ENCODE results near the gene CEP170B. TPM values are rescaled to one million over a fixed set of nuclear protein-coding genes. Genes with fewer than 3 reads are reported as not detected.

CEP170B gene
- total and polyA plus RNA-seq, 2 of the 13 experiments (the other 11 are each of a cell fraction or from before 2014, with no cell fraction given): 4.3 to 8.8 TPM

DNA sequence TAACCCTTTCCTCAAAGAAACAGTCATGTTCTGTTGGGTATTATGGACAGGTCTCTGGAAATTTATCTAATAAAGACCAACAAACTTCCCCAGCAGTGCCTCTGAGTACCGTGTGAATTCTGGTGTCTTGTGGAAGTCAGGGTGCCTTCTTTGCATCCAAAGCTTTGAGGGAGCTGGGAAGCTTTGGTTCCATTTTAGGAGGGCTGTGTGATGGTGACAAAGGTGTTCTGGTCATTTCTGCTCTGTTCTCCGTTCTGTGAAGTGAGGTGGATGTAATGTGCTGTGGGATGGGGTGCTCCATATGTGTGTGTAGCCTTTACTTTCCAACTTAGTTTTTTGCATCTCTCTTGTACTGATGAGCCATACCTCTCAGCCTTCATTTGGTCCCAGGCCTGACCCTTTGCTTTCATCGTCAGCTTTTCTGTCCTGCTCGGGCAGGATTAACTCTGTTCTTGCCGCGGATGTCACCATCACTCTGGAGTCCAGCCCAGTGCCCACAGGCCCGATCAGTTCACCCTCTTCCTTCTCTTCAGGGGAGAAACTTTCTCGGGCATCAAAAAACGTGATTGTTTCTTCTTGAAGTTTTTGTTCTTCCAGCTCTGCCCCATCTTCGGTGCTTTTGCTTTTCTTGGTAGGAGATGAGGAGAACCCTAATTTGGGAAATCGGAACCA is 72.8 kb downstream of the CEP170B start:
- Histone ChIP-seq H3K36me3 (replicated peaks in 1 of 2; ENCODE audit: control insufficient read depth in 1 of 2, insufficient read depth in 2 of 2, low read length in 2 of 2) (no peaks in the 10 kb centered on the region), H3K4me3 (replicated peaks in 1 of 3; ENCODE audit: insufficient read depth in 1 of 3, low read depth in 2 of 3, low read length in 3 of 3) (no peak overlapping the region), H3K4me2 (ENCODE audit: low read depth, low read length) (no peak overlapping the region), H3K4me1 (ENCODE audit: insufficient read depth, low read length) (no peaks in the 10 kb centered on the region; the same call in 1 of the 2 replicates), H3K27ac (ENCODE audit: extremely low read length, insufficient read depth, low read length) (no peak overlapping the region), H3K9ac (ENCODE audit: insufficient read depth, low read depth, low read length) (no peak overlapping the region), H2AFZ (ENCODE audit: low read length) (no peak overlapping the region), H3K79me2 (ENCODE audit: insufficient read depth, low read length) (no peaks in the 10 kb centered on the region), H4K20me1 (ENCODE audit: insufficient read depth, low read length) (no peaks in the 10 kb centered on the region), H3K27me3 (ENCODE audit: control insufficient read depth in 1 of 2, insufficient read depth in 2 of 2, low read length in 2 of 2) (peaks cover 8 to 89% of the 10 kb centered on the region in 2 experiments), H3K9me3 (ENCODE audit: low read length) (no peaks in the 10 kb centered on the region)
- DNase-seq (ENCODE audit: low spot score) (no peak), ATAC-seq (no peak), FAIRE-seq (no peak)
- 3% methylated on average over 11 of the region's 11 CpGs for WGBS (ENCODE audit: low lambda C conversion rate)
- no peak for TF ChIP-seq CHD4 (IDR thresholded peaks at IDR 0.05; ENCODE audit: borderline replicate concordance, low read length)
- no peak for TF ChIP-seq ZBTB8A (CRISPR knock-in tag; IDR thresholded peaks at IDR 0.05; ENCODE audit: borderline replicate concordance, low read depth)
- intact Hi-C loops (cut with micrococcal nuclease; ENCODE audit: unreplicated experiment): no loop called here
- CTCF ChIA-PET (ENCODE audit: low intra/inter-chr PET ratio, low total read pairs): no interaction called here
- in situ Hi-C loops (cut with HindIII; ENCODE audit: extremely low pct_ligation_motif_present, low pct_unique_long_range_greater_than_20kb): no loop called here
- BruUV-seq (replicated peaks): no TSS peak
- POLR2A ChIA-PET: no interaction called here

DNA sequence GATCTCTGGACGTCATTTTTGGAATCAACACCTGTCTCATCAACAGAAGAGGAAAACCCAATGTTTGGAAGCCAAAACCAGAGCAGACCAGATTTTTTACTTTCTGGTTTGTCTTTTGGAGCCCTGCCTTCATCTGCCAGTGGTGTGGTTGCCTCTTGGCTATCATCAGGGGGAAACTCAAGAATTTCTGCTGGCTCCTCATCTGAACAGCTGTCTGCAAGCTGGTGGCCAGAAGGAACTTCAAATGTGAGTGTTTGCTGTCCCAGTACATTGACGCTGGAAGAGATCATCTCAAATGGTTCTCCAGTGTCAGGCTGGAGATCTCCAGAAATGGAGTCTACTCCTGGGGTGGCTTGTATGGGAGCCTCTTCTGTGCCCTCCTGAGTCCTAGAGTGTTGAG is 73.4 kb downstream of the CEP170B start:
- in situ Hi-C loops (cut with HindIII; ENCODE audit: extremely low pct_ligation_motif_present, low pct_unique_long_range_greater_than_20kb): no loop called here
- TF ChIP-seq ELF4 (CRISPR knock-in tag; IDR thresholded peaks at IDR 0.05; ENCODE audit: borderline replicate concordance): no peak
- TF ChIP-seq, protein P1, sequence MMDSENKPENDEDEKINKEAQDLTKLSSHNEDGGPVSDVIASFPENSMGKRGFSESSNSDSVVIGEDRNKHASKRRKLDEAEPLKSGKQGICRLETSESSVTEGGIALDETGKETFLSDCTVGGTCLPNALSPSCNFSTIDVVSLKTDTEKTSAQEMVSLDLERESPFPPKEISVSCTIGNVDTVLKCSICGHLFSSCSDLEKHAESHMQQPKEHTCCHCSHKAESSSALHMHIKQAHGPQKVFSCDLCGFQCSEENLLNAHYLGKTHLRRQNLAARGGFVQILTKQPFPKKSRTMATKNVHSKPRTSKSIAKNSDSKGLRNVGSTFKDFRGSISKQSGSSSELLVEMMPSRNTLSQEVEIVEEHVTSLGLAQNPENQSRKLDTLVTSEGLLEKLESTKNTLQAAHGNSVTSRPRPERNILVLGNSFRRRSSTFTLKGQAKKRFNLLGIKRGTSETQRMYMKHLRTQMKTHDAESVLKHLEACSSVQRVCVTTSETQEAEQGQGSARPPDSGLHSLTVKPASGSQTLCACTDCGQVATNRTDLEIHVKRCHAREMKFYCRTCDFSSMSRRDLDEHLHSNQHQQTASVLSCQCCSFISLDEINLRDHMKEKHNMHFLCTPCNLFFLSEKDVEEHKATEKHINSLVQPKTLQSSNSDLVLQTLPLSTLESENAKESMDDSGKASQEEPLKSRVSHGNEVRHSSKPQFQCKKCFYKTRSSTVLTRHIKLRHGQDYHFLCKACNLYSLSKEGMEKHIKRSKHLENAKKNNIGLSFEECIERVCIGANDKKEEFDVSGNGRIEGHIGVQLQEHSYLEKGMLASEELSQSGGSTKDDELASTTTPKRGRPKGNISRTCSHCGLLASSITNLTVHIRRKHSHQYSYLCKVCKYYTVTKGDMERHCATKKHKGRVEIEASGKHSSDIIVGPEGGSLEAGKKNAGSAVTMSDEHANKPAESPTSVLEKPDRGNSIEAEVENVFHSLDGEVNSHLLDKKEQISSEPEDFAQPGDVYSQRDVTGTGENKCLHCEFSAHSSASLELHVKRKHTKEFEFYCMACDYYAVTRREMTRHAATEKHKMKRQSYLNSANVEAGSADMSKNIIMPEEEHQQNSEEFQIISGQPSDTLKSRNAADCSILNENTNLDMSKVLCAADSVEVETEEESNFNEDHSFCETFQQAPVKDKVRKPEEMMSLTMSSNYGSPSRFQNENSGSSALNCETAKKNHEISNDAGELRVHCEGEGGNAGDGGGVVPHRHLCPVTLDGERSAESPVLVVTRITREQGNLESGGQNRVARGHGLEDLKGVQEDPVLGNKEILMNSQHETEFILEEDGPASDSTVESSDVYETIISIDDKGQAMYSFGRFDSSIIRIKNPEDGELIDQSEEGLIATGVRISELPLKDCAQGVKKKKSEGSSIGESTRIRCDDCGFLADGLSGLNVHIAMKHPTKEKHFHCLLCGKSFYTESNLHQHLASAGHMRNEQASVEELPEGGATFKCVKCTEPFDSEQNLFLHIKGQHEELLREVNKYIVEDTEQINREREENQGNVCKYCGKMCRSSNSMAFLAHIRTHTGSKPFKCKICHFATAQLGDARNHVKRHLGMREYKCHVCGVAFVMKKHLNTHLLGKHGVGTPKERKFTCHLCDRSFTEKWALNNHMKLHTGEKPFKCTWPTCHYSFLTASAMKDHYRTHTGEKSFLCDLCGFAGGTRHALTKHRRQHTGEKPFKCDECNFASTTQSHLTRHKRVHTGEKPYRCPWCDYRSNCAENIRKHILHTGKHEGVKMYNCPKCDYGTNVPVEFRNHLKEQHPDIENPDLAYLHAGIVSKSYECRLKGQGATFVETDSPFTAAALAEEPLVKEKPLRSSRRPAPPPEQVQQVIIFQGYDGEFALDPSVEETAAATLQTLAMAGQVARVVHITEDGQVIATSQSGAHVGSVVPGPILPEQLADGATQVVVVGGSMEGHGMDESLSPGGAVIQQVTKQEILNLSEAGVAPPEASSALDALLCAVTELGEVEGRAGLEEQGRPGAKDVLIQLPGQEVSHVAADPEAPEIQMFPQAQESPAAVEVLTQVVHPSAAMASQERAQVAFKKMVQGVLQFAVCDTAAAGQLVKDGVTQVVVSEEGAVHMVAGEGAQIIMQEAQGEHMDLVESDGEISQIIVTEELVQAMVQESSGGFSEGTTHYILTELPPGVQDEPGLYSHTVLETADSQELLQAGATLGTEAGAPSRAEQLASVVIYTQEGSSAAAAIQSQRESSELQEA (CRISPR knock-in tag; IDR thresholded peaks at IDR 0.05; ENCODE audit: not compliant biosample characterization): no peak
- no peak for TF ChIP-seq HMG20A (CRISPR knock-in tag; IDR thresholded peaks at IDR 0.05; ENCODE audit: borderline replicate concordance)
- no peak for TF ChIP-seq WIZ (CRISPR knock-in tag; IDR thresholded peaks at IDR 0.05)
- TF ChIP-seq KMT2B (CRISPR knock-in tag; IDR thresholded peaks at IDR 0.05): no peak
- no peak for TF ChIP-seq NR2F1 (CRISPR knock-in tag; IDR thresholded peaks at IDR 0.05)

More for the DNA sequence above, 73.4 kb downstream of the CEP170B start:
- Histone ChIP-seq H3K9ac (ENCODE audit: insufficient read depth, low read depth, low read length) (no peak overlapping the region), H3K4me1 (ENCODE audit: insufficient read depth, low read length) (no peaks in the 10 kb centered on the region), H3K36me3 (replicated peaks in 1 of 2; ENCODE audit: control insufficient read depth in 1 of 2, insufficient read depth in 2 of 2, low read length in 2 of 2) (no peaks in the 10 kb centered on the region), H3K4me2 (ENCODE audit: low read depth, low read length) (no peak overlapping the region), H3K79me2 (ENCODE audit: insufficient read depth, low read length) (no peaks in the 10 kb centered on the region), H2AFZ (ENCODE audit: low read length) (no peak overlapping the region), H3K9me3 (ENCODE audit: low read length) (no peaks in the 10 kb centered on the region), H3K4me3 (replicated peaks in 1 of 3; ENCODE audit: insufficient read depth in 1 of 3, low read depth in 2 of 3, low read length in 3 of 3) (no peak overlapping the region), H3K27ac (ENCODE audit: extremely low read length, insufficient read depth, low read length) (no peak overlapping the region), H4K20me1 (ENCODE audit: insufficient read depth, low read length) (no peaks in the 10 kb centered on the region), H3K27me3 (ENCODE audit: control insufficient read depth in 1 of 2, insufficient read depth in 2 of 2, low read length in 2 of 2) (peaks cover 8 to 84% of the 10 kb centered on the region in 2 experiments)
- no peak for ATAC-seq
- BruUV-seq (replicated peaks): no TSS peak
- 0% methylated on average over 1 of the region's 2 CpGs for WGBS (ENCODE audit: low lambda C conversion rate)
- POLR2A ChIA-PET: no interaction called here
- intact Hi-C loops (cut with micrococcal nuclease; ENCODE audit: unreplicated experiment): no loop called here
- no peak for FAIRE-seq
- CTCF ChIA-PET (ENCODE audit: low intra/inter-chr PET ratio, low total read pairs): no interaction called here
- no peak for DNase-seq (ENCODE audit: low spot score)
